ENCODE measurements around the gene TMEM259. TPM values are rescaled to one million over a fixed set of nuclear protein-coding genes. Genes with fewer than 3 reads are reported as not detected.

TMEM259 gene
- polyA plus RNA-seq, 1 experiment: 111 TPM

- no peak for TF ChIP-seq CTCF (IDR thresholded peaks at IDR 0.05; ENCODE audit: insufficient read depth, low read depth, low read length)
- ChIA-PET POLR2A (no interaction called here), CTCF (interaction anchor here (0.6 to 1.2 kb wide), 2 partner anchors 9 to 724 kb away, joined by 3 to 4 read pairs; no protein-coding TSS in a partner anchor)
- no peak for DNase-seq (ENCODE audit: low read depth)
- Histone ChIP-seq H3K36me3 (ENCODE audit: control insufficient read depth, insufficient read depth, low read length) (peaks cover 13% of the 10 kb centered on the region), H3K4me3 (ENCODE audit: low read depth, low read length) (no peak overlapping the region), H3K27me3 (ENCODE audit: control insufficient read depth, insufficient read depth, low read length) (no peaks in the 10 kb centered on the region)
Measured at GRCh38 chr19:1007399-1008251, 13.3 kb downstream of the TMEM259 start.

- H3K36me3 ChIP-seq (ENCODE audit: control insufficient read depth, insufficient read depth, low read length): peaks cover 10% of the 10 kb centered on the region
- no peak for DNase-seq (ENCODE audit: low read depth)
- no peak overlapping the region for H3K4me3 ChIP-seq (ENCODE audit: low read depth, low read length)
- ChIA-PET CTCF (interaction anchor here (0.6 to 1.3 kb wide), 3 partner anchors 10 to 723 kb away, joined by 3 to 5 read pairs (median 4); no protein-coding TSS in a partner anchor), POLR2A (no interaction called here)
- no peak for TF ChIP-seq CTCF (IDR thresholded peaks at IDR 0.05; ENCODE audit: insufficient read depth, low read depth, low read length)
- H3K27me3 ChIP-seq (ENCODE audit: control insufficient read depth, insufficient read depth, low read length): no peaks in the 10 kb centered on the region
Measured at GRCh38 chr19:1006711-1007398, 14.1 kb downstream of the TMEM259 start.

GRCh38 chr19:1004803-1005664, 15.9 kb downstream of the TMEM259 start:
- no peak for TF ChIP-seq CTCF (IDR thresholded peaks at IDR 0.05; ENCODE audit: insufficient read depth, low read depth, low read length)

GRCh38 chr19:1004204-1004802, 16.6 kb downstream of the TMEM259 start:
- Histone ChIP-seq H3K4me3 (ENCODE audit: low read depth, low read length) (no peak overlapping the region), H3K36me3 (ENCODE audit: control insufficient read depth, insufficient read depth, low read length) (0 out of 2 replicates have a peak, but pooled peaks cover 1% of the 10 kb centered on the region), H3K27me3 (ENCODE audit: control insufficient read depth, insufficient read depth, low read length) (peaks cover 5% of the 10 kb centered on the region; the same call in 1 of the 2 replicates)
- POLR2A ChIA-PET: no interaction called here
- TF ChIP-seq CTCF (IDR thresholded peaks at IDR 0.05; ENCODE audit: insufficient read depth, low read depth, low read length): no peak
- CTCF ChIA-PET: interaction anchor here (0.9 to 1.3 kb wide), 5 partner anchors 16 to 240 kb away, joined by 3 to 5 read pairs (median 4); partner anchors contain the start of gene WDR18
- DNase-seq (ENCODE audit: low read depth): no peak

More at GRCh38 chr19:1004803-1005664, 15.9 kb downstream of the TMEM259 start:
- ChIA-PET POLR2A (no interaction called here), CTCF (interaction anchor here (0.9 to 1.3 kb wide), 3 partner anchors 17 to 239 kb away, joined by 3 to 5 read pairs (median 4); no protein-coding TSS in a partner anchor)
- Histone ChIP-seq H3K4me3 (ENCODE audit: low read depth, low read length) (no peak overlapping the region), H3K36me3 (ENCODE audit: control insufficient read depth, insufficient read depth, low read length) (peaks cover 4% of the 10 kb centered on the region), H3K27me3 (ENCODE audit: control insufficient read depth, insufficient read depth, low read length) (peaks cover 3% of the 10 kb centered on the region; the same call in 1 of the 2 replicates)
- DNase-seq (ENCODE audit: low read depth): no peak

All from BJ (cell line).